Stimulated activated CD4-positive, alpha-beta T cell treated with anti-CD3 and anti-CD28 coated beads, Interleukin-2, amount 100 ng/mL, for 4 hours (primary cell): Measurements from ENCODE around the gene CCER1.

Experiments
- DNase-seq: peaks from one replicate; pipeline ENCODE4 v3.0.0-alpha.2; 2020; ENCODE audit warnings: low read depth

CCER1 gene

GRCh38 chr12:90965204-90965603 lies 10.2 kb upstream of the CCER1 start:
- no peak for DNase-seq

GRCh38 chr12:90964616-90965015 lies 9.6 kb upstream of the CCER1 start:
- no peak for DNase-seq

GRCh38 chr12:90963946-90964345 lies 9.0 kb upstream of the CCER1 start:
- DNase-seq: no peak

GRCh38 chr12:90961154-90961553 lies 6.2 kb upstream of the CCER1 start:
- no peak for DNase-seq

GRCh38 chr12:90959538-90960139 lies 4.7 kb upstream of the CCER1 start:
- no peak for DNase-seq

GRCh38 chr12:90959032-90959431 lies 4.1 kb upstream of the CCER1 start:
- no peak for DNase-seq

GRCh38 chr12:90958347-90958746 lies 3.4 kb upstream of the CCER1 start:
- no peak for DNase-seq

- DNase-seq: no peak
Measured at GRCh38 chr12:90954428-90954827, 548 bp downstream of the CCER1 start.

- no peak for DNase-seq
Measured at GRCh38 chr12:90953956-90954421, 987 bp downstream of the CCER1 start.

- DNase-seq: no peak
Measured at GRCh38 chr12:90951432-90952105, 3.4 kb downstream of the CCER1 start.

GRCh38 chr12:90947869-90948268 lies 7.1 kb downstream of the CCER1 start:
- DNase-seq: no peak

GRCh38 chr12:90945070-90945649 lies 9.8 kb downstream of the CCER1 start:
- no peak for DNase-seq

- no peak for DNase-seq
Measured at GRCh38 chr12:90943255-90943654, 11.7 kb downstream of the CCER1 start.

- DNase-seq: no peak
Measured at GRCh38 chr12:90940872-90941499, 14.0 kb downstream of the CCER1 start.

- DNase-seq: no peak
Measured at GRCh38 chr12:90939382-90939781, 15.6 kb downstream of the CCER1 start.

GRCh38 chr12:90938451-90938850 lies 16.5 kb downstream of the CCER1 start:
- DNase-seq: no peak

GRCh38 chr12:90937651-90938050 lies 17.3 kb downstream of the CCER1 start:
- DNase-seq: no peak

- DNase-seq: no peak
Measured at GRCh38 chr12:90936230-90937005, 18.6 kb downstream of the CCER1 start.

GRCh38 chr12:90925562-90925961 lies 29.4 kb downstream of the CCER1 start:
- DNase-seq: no peak

- no peak for DNase-seq
Measured at GRCh38 chr12:90924406-90924805, 30.6 kb downstream of the CCER1 start.

- no peak for DNase-seq
Measured at GRCh38 chr12:90922145-90922627, 32.8 kb downstream of the CCER1 start.

GRCh38 chr12:90921536-90921935 lies 33.4 kb downstream of the CCER1 start:
- no peak for DNase-seq
